Neural progenitor cell (in vitro differentiated cells): ENCODE data around the gene SARM1. TPM values are rescaled to one million over a fixed set of nuclear protein-coding genes. Genes with fewer than 3 reads are reported as not detected.

Source experiments
- DNase-seq: peaks from one replicate; pipeline ENCODE4 v3.0.0-alpha.2; 2016; ENCODE audit warnings: low spot score
- H2AFZ ChIP-seq: fragments of 200-600 bp; sonication (generic); replicated peaks from 2 replicates; pipeline ENCODE4 v1.6.1; 2016; ENCODE audit warnings: antibody characterized with exemption
- H3F3A ChIP-seq: fragments of 200-600 bp; sonication (generic); 2 replicates; pipeline ENCODE4 v1.6.1; 2016; ENCODE audit warnings: antibody characterized with exemption, low read depth
- H3K27ac ChIP-seq: fragments of 200-600 bp; sonication (generic); 2 replicates; pipeline ENCODE4 v1.5.1; 2016; ENCODE audit warnings: mild to moderate bottlenecking
- H3K27me3 ChIP-seq: fragments of 200-600 bp; sonication (generic); 2 replicates; pipeline ENCODE4 v1.6.1; 2016; ENCODE audit warnings: mild to moderate bottlenecking, moderate library complexity
- H3K36me3 ChIP-seq: fragments of 200-600 bp; sonication (generic); 2 replicates; pipeline ENCODE4 v1.5.1; 2016
- H3K4me1 ChIP-seq: fragments of 200-600 bp; sonication (generic); 2 replicates; pipeline ENCODE4 v1.6.1; 2016; ENCODE audit warnings: mixed run types
- H3K4me2 ChIP-seq: fragments of 200-600 bp; sonication (generic); 2 replicates; pipeline ENCODE4 v1.6.1; 2016
- H3K4me3 ChIP-seq: fragments of 200-600 bp; sonication (generic); 2 replicates; pipeline ENCODE4 v1.5.1; 2016
- H3K79me2 ChIP-seq: fragments of 200-600 bp; sonication (generic); 2 replicates; pipeline ENCODE4 v1.6.1; 2016; ENCODE audit warnings: low read depth
- H3K9ac ChIP-seq: fragments of 200-600 bp; sonication (generic); 2 replicates; pipeline ENCODE4 v1.6.1; 2016
- H3K9me3 ChIP-seq: fragments of 200-600 bp; sonication (generic); 2 replicates; pipeline ENCODE4 v1.5.1; 2016; ENCODE audit warnings: low read depth
- H4K20me1 ChIP-seq: fragments of 200-600 bp; sonication (generic); 2 replicates; pipeline ENCODE4 v1.6.1; 2016; ENCODE audit warnings: low read depth
- H3K27ac Mint-ChIP-seq: 3 replicates; pipeline ENCODE4 v1.8.0; 2021; ENCODE audit warnings: mixed read lengths
- H3K27me3 Mint-ChIP-seq: 2 replicates; pipeline ENCODE4 v1.8.0; 2022; ENCODE audit warnings: low read depth, mild to moderate bottlenecking, inconsistent platforms, moderate library complexity, mixed read lengths; ENCODE audit not compliant: insufficient read depth
- H3K36me3 Mint-ChIP-seq: 3 replicates; pipeline ENCODE4 v1.8.0; 2021; ENCODE audit warnings: mixed read lengths
- H3K4me1 Mint-ChIP-seq: 3 replicates; pipeline ENCODE4 v1.8.0; 2021; ENCODE audit warnings: mixed read lengths
- H3K4me3 Mint-ChIP-seq: 3 replicates; pipeline ENCODE4 v1.8.0; 2021; ENCODE audit warnings: mild to moderate bottlenecking, moderate library complexity, mixed read lengths
- H3K9me3 Mint-ChIP-seq: 3 replicates; pipeline ENCODE4 v1.8.0; 2020; ENCODE audit warnings: mixed read lengths
- EZH2 ChIP-seq: fragments of 200-600 bp; sonication (generic); IDR thresholded peaks from 2 replicates; pipeline ENCODE4 v1.6.1; 2017; ENCODE audit warnings: antibody characterized with exemption, mild to moderate bottlenecking, moderate library complexity
- EZH2phosphoT487 ChIP-seq: fragments of 200-600 bp; sonication (generic); IDR thresholded peaks from 2 replicates; pipeline ENCODE4 v1.6.1; 2017; ENCODE audit warnings: antibody characterized with exemption
- total RNA-seq: library from RNA; depleted of rRNA; stranded (reverse); fragments of >200 nt; gene quantifications from 2 replicates; pipeline ENCODE4 v1.2.3, GENCODE V29; 2015; ENCODE audit warnings: low replicate concordance
- TF ChIP-seq, protein P1 (sequence below): fragments of 200-600 bp; sonication (generic); IDR thresholded peaks from 2 replicates; pipeline ENCODE4 v1.5.1; 2017; ENCODE audit warnings: antibody characterized with exemption, mild to moderate bottlenecking

The SARM1 gene
- total RNA-seq, 1 donor from 2014 or later = 3.1 TPM

DNA sequence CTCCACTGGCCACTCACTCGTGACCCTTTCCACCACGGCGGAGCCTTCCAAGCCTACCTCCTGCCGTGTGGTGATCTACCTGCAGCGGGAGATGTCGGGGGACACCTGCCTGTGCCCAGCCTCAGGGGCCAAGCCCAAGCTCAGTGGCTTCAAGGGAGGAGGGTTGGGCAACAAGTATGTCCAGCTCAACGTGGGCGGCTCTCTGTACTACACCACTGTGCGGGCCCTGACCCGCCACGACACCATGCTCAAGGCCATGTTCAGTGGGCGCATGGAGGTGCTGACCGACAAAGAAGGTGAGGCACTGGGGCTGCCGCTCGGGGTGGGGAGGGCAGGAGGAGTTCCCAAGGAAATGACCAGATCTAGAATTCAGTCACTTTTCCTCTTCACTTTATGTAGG lies 32.1 kb upstream of the SARM1 start:
- H3K27me3 ChIP-seq = no peaks in the 10 kb centered on the region
- no peak overlapping the region for H2AFZ ChIP-seq
- no peak overlapping the region for H3K27ac Mint-ChIP-seq
- no peaks in the 10 kb centered on the region for H3K9me3 ChIP-seq
- H3K4me1 ChIP-seq = peaks cover 6% of the 10 kb centered on the region
- H3K9ac ChIP-seq = no peak overlapping the region
- H3F3A ChIP-seq = peaks cover 14% of the 10 kb centered on the region
- H3K4me1 Mint-ChIP-seq = peaks cover 24% of the 10 kb centered on the region
- no peaks in the 10 kb centered on the region for H3K36me3 ChIP-seq
- TF ChIP-seq, protein P1, sequence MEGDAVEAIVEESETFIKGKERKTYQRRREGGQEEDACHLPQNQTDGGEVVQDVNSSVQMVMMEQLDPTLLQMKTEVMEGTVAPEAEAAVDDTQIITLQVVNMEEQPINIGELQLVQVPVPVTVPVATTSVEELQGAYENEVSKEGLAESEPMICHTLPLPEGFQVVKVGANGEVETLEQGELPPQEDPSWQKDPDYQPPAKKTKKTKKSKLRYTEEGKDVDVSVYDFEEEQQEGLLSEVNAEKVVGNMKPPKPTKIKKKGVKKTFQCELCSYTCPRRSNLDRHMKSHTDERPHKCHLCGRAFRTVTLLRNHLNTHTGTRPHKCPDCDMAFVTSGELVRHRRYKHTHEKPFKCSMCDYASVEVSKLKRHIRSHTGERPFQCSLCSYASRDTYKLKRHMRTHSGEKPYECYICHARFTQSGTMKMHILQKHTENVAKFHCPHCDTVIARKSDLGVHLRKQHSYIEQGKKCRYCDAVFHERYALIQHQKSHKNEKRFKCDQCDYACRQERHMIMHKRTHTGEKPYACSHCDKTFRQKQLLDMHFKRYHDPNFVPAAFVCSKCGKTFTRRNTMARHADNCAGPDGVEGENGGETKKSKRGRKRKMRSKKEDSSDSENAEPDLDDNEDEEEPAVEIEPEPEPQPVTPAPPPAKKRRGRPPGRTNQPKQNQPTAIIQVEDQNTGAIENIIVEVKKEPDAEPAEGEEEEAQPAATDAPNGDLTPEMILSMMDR = no peak
- no peak for TF ChIP-seq EZH2
- no peak for TF ChIP-seq EZH2phosphoT487
- H3K9me3 Mint-ChIP-seq = no peaks in the 10 kb centered on the region
- DNase-seq = no peak
- H3K27me3 Mint-ChIP-seq = no peaks in the 10 kb centered on the region
- peaks cover 34% of the 10 kb centered on the region for H3K79me2 ChIP-seq
- H3K36me3 Mint-ChIP-seq = peaks cover 11% of the 10 kb centered on the region
- H3K4me2 ChIP-seq = no peak overlapping the region
- H3K4me3 ChIP-seq = no peak overlapping the region
- no peak overlapping the region for H3K4me3 Mint-ChIP-seq
- H3K27ac ChIP-seq = no peak overlapping the region
- H4K20me1 ChIP-seq = peaks cover 26% of the 10 kb centered on the region

DNA sequence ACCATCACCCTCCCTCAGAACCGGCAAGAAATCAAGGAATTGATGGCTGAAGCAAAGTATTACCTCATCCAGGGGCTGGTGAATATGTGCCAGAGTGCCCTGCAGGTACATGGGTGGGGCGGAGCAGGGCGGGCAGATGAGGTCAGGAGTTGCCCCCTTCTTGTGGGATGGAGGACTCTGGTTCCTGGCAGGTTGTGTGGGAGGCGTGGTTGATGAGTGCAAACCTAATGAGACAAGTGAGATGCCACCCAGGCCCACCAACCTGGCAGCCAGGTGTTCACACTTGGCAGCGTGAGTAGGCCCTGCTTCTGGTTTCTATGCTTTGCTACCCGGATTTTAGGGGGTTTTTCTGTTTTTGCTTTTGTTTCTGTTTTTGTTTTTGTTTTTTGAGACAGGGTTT lies 31.1 kb upstream of the SARM1 start:
- no peak overlapping the region for H3K27ac Mint-ChIP-seq
- H3K36me3 ChIP-seq = no peaks in the 10 kb centered on the region

DNA sequence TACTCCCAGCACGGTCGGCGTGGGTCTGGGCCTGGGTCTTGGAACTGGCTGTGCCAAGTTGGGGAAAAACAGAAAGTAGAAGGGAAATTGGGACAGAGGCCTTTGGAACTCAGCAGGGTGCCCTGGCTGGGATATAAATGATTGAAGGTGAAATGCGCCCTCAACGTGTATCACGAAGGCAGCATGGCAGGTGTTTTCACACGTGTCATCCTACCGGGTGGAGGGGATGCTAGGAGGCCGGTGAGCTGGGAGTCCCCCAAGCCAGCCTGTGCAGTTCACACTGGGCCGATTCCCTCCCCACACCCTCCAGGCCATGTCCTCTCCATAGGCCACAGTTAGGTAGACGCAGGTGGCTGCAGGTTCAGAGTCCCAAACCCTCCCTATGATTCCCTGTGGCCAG lies 30.0 kb upstream of the SARM1 start:
- no peak overlapping the region for H3K4me3 ChIP-seq
- Mint-ChIP-seq H3K36me3 (peaks cover 11% of the 10 kb centered on the region), H3K4me3 (no peak overlapping the region), H3K27me3 (no peaks in the 10 kb centered on the region), H3K4me1 (peaks cover 22% of the 10 kb centered on the region), H3K27ac (no peak overlapping the region), H3K9me3 (no peaks in the 10 kb centered on the region)
- H3K27ac ChIP-seq = no peak overlapping the region
- H3K4me2 ChIP-seq = no peak overlapping the region
- peaks cover 17% of the 10 kb centered on the region for H3F3A ChIP-seq
- DNase-seq = no peak
- peaks cover 9% of the 10 kb centered on the region for H3K4me1 ChIP-seq
- H3K9ac ChIP-seq = no peak overlapping the region
- peaks cover 25% of the 10 kb centered on the region for H3K79me2 ChIP-seq
- TF ChIP-seq EZH2 = no peak
- no peak for TF ChIP-seq EZH2phosphoT487
- TF ChIP-seq, protein P1 = no peak
- peaks cover 32% of the 10 kb centered on the region for H4K20me1 ChIP-seq
- H2AFZ ChIP-seq = no peak overlapping the region
- no peaks in the 10 kb centered on the region for H3K36me3 ChIP-seq
- H3K9me3 ChIP-seq = no peaks in the 10 kb centered on the region
- no peaks in the 10 kb centered on the region for H3K27me3 ChIP-seq

More for the DNA sequence above, 31.1 kb upstream of the SARM1 start:
- peaks cover 17% of the 10 kb centered on the region for H3F3A ChIP-seq
- H3K9me3 ChIP-seq = no peaks in the 10 kb centered on the region
- no peak overlapping the region for H3K9ac ChIP-seq
- H4K20me1 ChIP-seq = peaks cover 24% of the 10 kb centered on the region
- DNase-seq = no peak
- no peaks in the 10 kb centered on the region for H3K9me3 Mint-ChIP-seq
- TF ChIP-seq EZH2phosphoT487 (no peak), EZH2 (no peak)
- TF ChIP-seq, protein P1 = no peak
- H3K36me3 Mint-ChIP-seq = peaks cover 11% of the 10 kb centered on the region
- no peak overlapping the region for H3K27ac ChIP-seq
- H2AFZ ChIP-seq = no peak overlapping the region
- H3K4me1 Mint-ChIP-seq = peaks cover 18% of the 10 kb centered on the region
- no peak overlapping the region for H3K4me3 Mint-ChIP-seq
- H3K4me2 ChIP-seq = no peak overlapping the region
- no peaks in the 10 kb centered on the region for H3K27me3 ChIP-seq
- H3K79me2 ChIP-seq = peaks cover 27% of the 10 kb centered on the region
- H3K4me3 ChIP-seq = no peak overlapping the region
- H3K4me1 ChIP-seq = peaks cover 6% of the 10 kb centered on the region
- no peaks in the 10 kb centered on the region for H3K27me3 Mint-ChIP-seq
